8988T (cell line): Measurements from ENCODE around the gene SIAH1.
"Not testable (repeated sequence)": the region's sequence is repeated elsewhere in the genome, so short reads cannot be mapped to it uniquely, and the experiment has no call there.

Experiments
- DNase-seq: peaks from one replicate; pipeline ENCODE4 v3.0.0; 2011

The SIAH1 gene

GRCh38 chr16:48329138-48329537, 56.1 kb downstream of the SIAH1 start:
- no peak for DNase-seq

GRCh38 chr16:48326915-48327314, 58.3 kb downstream of the SIAH1 start:
- no peak for DNase-seq

DNA sequence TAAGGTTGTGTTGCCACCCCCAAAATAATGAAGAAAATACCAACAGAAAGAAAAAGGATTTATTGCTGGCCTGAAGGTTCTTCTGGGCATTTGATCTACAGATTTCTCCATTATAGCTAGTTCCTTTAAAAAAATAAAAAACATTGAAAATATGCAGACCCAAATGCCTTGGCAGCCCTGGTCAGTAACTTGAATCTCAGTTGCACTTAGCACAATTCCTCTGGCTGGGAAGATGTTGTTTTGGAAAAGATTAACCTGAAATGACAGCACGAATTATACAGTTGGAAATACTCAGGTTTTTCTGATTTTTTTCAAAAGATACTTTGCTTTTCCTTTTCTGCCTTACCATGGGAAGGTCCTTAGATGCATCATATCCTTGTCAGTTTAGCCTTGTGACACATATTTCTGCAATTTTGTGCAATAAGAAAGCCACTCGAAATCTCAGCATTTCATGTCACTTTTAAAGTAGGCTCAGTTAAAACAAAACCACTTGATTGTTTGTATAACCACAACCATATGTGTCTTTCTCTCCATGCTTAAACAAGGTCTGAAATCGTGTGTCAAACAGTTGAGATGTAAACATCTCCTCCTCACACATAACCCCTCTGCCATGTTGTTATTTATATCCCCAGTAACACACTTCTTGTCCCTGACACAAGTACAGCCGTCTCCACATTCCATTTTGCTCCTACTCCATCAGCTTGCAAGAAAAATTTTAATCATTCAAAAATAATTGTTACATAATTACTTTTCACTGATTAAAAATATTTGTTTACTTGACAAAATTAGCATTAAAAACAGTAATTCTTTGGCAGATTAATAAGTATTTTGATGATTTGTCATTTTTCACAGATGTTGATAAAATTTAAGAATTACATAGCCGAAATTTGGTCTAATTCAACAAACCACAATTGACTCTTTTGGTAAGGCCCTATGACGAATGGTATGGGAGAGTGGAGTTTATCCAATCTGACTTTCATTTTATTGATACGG, 61.1 kb downstream of the SIAH1 start:
- no peak for DNase-seq

GRCh38 chr16:48321317-48322036, 63.7 kb downstream of the SIAH1 start:
- DNase-seq: no peak

GRCh38 chr16:48318630-48319029, 66.6 kb downstream of the SIAH1 start:
- no peak for DNase-seq

DNA sequence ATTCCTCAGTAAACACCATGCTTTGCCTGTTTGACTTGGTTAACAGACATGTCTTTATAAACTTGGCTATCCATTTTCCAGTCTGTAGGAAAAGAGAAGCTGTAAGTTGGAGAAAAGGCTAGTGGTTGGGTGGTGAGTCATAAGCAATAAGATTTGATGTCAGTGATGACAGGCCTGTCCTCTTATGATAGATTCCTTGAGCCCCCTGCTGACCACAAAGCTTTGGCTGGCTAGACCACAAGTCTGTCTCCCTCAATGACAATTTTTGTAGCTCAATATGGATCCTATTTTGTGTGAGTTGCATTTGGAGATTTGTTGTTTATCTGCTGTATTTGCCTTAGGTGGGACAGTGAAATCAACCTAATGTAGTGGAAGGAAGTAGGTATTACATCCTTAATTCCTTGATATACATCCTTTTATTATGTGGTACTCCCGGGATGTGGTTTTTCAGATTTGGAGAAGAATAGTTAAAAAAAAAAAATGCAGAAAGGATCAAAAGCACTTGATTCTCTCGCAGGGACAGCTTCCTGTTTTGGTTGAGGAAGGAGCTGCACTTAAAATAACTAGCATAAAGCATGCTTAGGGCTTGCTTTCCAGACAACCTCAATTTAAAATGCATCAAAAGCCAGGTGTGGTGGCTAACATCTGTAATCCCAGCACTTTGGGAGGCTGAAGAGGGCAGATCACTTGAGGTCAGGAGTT, 67.4 kb downstream of the SIAH1 start:
- no peak for DNase-seq

- DNase-seq: no peak
Measured at GRCh38 chr16:48317026-48317425, 68.2 kb downstream of the SIAH1 start.

- DNase-seq: not testable (repeated sequence)
Measured at GRCh38 chr16:48313905-48314304, 71.3 kb downstream of the SIAH1 start.

GRCh38 chr16:48310908-48311641, 74.1 kb downstream of the SIAH1 start:
- no peak for DNase-seq
